ENCODE measurements around the gene GPR35.

Gene GPR35

DNA sequence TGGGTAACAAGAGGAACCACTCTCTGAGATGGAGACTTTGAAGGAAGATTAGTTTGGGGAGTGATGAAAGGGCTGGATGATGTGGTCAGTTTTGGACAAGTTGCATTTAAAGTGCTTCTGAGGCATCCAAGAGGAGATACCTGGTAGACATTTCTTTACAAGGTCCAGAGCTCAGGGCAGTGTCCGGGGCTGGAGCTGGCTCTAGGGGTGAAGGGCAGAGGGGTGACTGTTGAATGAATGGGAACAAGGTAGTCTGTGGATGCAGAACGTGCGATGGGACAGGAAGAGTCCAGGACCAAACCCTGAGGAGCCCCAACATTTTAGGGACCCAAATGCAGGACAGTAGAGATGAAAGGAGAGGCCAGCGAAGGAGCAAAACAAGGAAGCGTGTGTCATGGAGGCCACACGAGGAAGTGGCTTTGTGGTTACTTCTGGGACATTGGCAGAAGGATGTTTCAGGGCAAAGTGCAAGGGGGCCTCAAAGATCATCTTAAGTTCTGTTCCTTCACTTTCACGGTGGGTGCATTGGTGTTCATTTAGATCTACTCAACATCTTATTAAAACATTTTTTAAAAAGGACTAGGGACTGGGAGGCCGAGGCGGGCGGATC lies 13.6 kb upstream of the GPR35 start:
- Histone ChIP-seq H4K20me1 (ENCODE audit: insufficient read depth, low read length) (no peaks in the 10 kb centered on the region), H2AFZ (ENCODE audit: low read depth, low read length) (no peak overlapping the region), H3K27me3 (ENCODE audit: insufficient read depth, low read length, poor library complexity) (no peaks in the 10 kb centered on the region), H3K4me2 (ENCODE audit: insufficient read depth, low read length) (no peak overlapping the region), H3K27ac (ENCODE audit: low read length) (no peak overlapping the region), H3K36me3 (ENCODE audit: insufficient read depth, low read length) (no peaks in the 10 kb centered on the region), H3K9me3 (ENCODE audit: insufficient read depth, low read length, severe bottlenecking) (no peaks in the 10 kb centered on the region), H3K4me1 (ENCODE audit: insufficient read depth, low read length) (0 out of 2 replicates have a peak, but pooled peaks cover 2% of the 10 kb centered on the region), H3K9ac (ENCODE audit: low read depth, low read length) (no peak overlapping the region), H3K4me3 (ENCODE audit: low read depth in 1 of 2, low read length in 2 of 2) (no peak overlapping the region), H3K79me2 (ENCODE audit: insufficient read depth, low read length) (no peaks in the 10 kb centered on the region)
- DNase-seq (no peak), ATAC-seq (ENCODE audit: insufficient read depth, low read depth) (no peak)
- no peak for TF ChIP-seq EZH2 (IDR thresholded peaks at IDR 0.05; ENCODE audit: borderline replicate concordance, low read depth, low read length, severe bottlenecking)
- TF ChIP-seq, protein P1, sequence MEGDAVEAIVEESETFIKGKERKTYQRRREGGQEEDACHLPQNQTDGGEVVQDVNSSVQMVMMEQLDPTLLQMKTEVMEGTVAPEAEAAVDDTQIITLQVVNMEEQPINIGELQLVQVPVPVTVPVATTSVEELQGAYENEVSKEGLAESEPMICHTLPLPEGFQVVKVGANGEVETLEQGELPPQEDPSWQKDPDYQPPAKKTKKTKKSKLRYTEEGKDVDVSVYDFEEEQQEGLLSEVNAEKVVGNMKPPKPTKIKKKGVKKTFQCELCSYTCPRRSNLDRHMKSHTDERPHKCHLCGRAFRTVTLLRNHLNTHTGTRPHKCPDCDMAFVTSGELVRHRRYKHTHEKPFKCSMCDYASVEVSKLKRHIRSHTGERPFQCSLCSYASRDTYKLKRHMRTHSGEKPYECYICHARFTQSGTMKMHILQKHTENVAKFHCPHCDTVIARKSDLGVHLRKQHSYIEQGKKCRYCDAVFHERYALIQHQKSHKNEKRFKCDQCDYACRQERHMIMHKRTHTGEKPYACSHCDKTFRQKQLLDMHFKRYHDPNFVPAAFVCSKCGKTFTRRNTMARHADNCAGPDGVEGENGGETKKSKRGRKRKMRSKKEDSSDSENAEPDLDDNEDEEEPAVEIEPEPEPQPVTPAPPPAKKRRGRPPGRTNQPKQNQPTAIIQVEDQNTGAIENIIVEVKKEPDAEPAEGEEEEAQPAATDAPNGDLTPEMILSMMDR (IDR thresholded peaks at IDR 0.05; ENCODE audit: borderline replicate concordance, extremely low read depth, low read length, poor library complexity, severe bottlenecking): no peak

DNA sequence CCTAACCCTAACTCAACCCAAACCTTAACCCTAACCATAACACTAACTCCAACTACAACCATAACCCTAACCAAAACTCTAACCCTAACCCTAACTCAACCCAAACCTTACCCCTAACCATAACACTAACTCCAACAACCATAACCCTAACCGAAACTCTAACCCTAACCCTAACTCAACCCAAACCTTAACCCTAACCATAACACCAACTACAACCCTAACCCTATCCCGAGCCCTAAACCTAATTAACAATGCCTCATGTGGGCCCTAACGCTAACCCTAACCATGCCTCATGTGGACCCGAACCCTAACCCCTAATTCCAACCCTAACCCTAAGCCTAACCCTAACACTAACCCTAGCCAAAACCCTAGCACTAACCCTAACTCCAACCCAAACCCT lies 11.5 kb upstream of the GPR35 start:
- Histone ChIP-seq H4K20me1 (ENCODE audit: insufficient read depth, low read length) (no peaks in the 10 kb centered on the region), H3K4me3 (ENCODE audit: low read depth in 1 of 2, low read length in 2 of 2) (no peak overlapping the region), H3K9ac (ENCODE audit: low read depth, low read length) (no peak overlapping the region), H3K27me3 (ENCODE audit: insufficient read depth, low read length, poor library complexity) (no peaks in the 10 kb centered on the region), H3K79me2 (ENCODE audit: insufficient read depth, low read length) (no peaks in the 10 kb centered on the region), H3K4me2 (ENCODE audit: insufficient read depth, low read length) (no peak overlapping the region), H3K9me3 (ENCODE audit: insufficient read depth, low read length, severe bottlenecking) (no peaks in the 10 kb centered on the region), H3K4me1 (ENCODE audit: insufficient read depth, low read length) (0 out of 2 replicates have a peak, but pooled peaks cover 2% of the 10 kb centered on the region), H3K27ac (ENCODE audit: low read length) (no peak overlapping the region), H3K36me3 (ENCODE audit: insufficient read depth, low read length) (no peaks in the 10 kb centered on the region), H2AFZ (ENCODE audit: low read depth, low read length) (no peak overlapping the region)
- no peak for DNase-seq
- TF ChIP-seq EZH2 (IDR thresholded peaks at IDR 0.05; ENCODE audit: borderline replicate concordance, low read depth, low read length, severe bottlenecking): no peak
- TF ChIP-seq, protein P1 (IDR thresholded peaks at IDR 0.05; ENCODE audit: borderline replicate concordance, extremely low read depth, low read length, poor library complexity, severe bottlenecking): no peak
- no peak for ATAC-seq (ENCODE audit: insufficient read depth, low read depth)

DNA sequence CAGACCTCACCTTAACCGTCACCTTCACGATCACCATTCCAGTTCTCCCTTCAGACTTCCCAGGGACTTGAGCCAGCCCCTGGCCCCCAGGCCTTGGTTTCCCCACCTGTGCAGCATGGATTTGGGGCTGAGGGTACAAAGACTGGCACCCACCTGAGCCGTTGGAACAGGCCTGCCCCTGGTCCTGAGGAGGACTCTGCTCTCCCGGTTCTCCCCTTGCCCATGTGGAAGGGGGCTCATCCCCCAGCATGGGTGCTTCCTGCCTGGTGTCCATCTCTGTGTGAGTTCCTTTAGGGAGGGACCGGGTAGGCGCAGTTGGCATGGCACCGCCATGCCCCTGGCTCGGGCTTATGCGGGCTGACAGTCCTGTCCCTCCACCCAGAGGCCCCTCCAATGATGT lies 10.9 kb upstream of the GPR35 start:
- Histone ChIP-seq H3K4me2 (ENCODE audit: insufficient read depth, low read length) (no peak overlapping the region), H3K27me3 (ENCODE audit: insufficient read depth, low read length, poor library complexity) (no peaks in the 10 kb centered on the region), H3K4me3 (ENCODE audit: low read depth in 1 of 2, low read length in 2 of 2) (no peak overlapping the region), H3K79me2 (ENCODE audit: insufficient read depth, low read length) (no peaks in the 10 kb centered on the region), H3K27ac (ENCODE audit: low read length) (no peak overlapping the region), H3K36me3 (ENCODE audit: insufficient read depth, low read length) (no peaks in the 10 kb centered on the region), H3K4me1 (ENCODE audit: insufficient read depth, low read length) (0 out of 2 replicates have a peak, but pooled peaks cover 2% of the 10 kb centered on the region), H3K9ac (ENCODE audit: low read depth, low read length) (no peak overlapping the region), H4K20me1 (ENCODE audit: insufficient read depth, low read length) (no peaks in the 10 kb centered on the region), H3K9me3 (ENCODE audit: insufficient read depth, low read length, severe bottlenecking) (no peaks in the 10 kb centered on the region), H2AFZ (ENCODE audit: low read depth, low read length) (no peak overlapping the region)
- no peak for ATAC-seq (ENCODE audit: insufficient read depth, low read depth)
- TF ChIP-seq EZH2 (IDR thresholded peaks at IDR 0.05; ENCODE audit: borderline replicate concordance, low read depth, low read length, severe bottlenecking): no peak
- TF ChIP-seq, protein P1 (IDR thresholded peaks at IDR 0.05; ENCODE audit: borderline replicate concordance, extremely low read depth, low read length, poor library complexity, severe bottlenecking): no peak
- DNase-seq: no peak

Measured in DND-41 (cell line).